ENCODE measurements around the gene CLDN6. TPM values are rescaled to one million over a fixed set of nuclear protein-coding genes. Genes with fewer than 3 reads are reported as not detected.

Gene CLDN6
- total RNA-seq, 4 donors from 2014 or later: not detected

DNA sequence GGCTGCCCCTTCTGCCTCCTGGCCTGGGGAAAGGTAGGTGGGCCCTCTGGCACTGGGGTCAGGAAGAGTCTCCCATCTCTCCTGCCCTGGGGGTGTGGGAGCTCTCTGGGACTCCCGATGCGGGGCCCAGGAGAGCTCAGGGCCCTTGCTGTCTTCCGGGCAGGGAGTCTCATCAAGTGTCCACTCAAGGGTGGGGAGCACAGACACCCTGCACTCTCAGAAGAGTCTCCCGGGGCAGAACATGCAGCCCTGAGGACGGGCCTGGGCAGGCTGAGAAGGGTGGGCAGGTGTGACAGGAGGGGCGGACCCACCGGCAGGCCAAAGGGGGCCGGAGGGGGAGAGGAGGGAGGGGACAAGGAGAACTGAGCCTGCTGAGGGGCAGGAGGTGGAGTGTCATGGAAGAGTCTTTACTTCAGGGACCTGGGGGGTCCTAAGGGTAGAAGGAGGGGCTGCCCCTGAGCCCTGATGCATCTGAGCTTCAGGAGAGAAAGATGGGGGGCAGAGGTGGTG is 29.3 kb downstream of the CLDN6 start:
- H3K9me3 ChIP-seq: no peaks in the 10 kb centered on the region
- no peak for TF ChIP-seq POLR2A (IDR thresholded peaks at IDR 0.05)
- TF ChIP-seq, protein P1, sequence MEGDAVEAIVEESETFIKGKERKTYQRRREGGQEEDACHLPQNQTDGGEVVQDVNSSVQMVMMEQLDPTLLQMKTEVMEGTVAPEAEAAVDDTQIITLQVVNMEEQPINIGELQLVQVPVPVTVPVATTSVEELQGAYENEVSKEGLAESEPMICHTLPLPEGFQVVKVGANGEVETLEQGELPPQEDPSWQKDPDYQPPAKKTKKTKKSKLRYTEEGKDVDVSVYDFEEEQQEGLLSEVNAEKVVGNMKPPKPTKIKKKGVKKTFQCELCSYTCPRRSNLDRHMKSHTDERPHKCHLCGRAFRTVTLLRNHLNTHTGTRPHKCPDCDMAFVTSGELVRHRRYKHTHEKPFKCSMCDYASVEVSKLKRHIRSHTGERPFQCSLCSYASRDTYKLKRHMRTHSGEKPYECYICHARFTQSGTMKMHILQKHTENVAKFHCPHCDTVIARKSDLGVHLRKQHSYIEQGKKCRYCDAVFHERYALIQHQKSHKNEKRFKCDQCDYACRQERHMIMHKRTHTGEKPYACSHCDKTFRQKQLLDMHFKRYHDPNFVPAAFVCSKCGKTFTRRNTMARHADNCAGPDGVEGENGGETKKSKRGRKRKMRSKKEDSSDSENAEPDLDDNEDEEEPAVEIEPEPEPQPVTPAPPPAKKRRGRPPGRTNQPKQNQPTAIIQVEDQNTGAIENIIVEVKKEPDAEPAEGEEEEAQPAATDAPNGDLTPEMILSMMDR (IDR thresholded peaks at IDR 0.05): no peak
- no peak for TF ChIP-seq POLR2AphosphoS5 (IDR thresholded peaks at IDR 0.05)
- no peak for TF ChIP-seq EP300 (IDR thresholded peaks at IDR 0.05)
- H3K4me3 ChIP-seq: no peak overlapping the region
- WGBS, 2 donors (ENCODE audit: low coverage in 1 of 2): 17 to 70% methylated on average over 1 to 3 of the region's 8 CpGs
- H3K27me3 ChIP-seq: peaks cover 45% of the 10 kb centered on the region
- no peaks in the 10 kb centered on the region for H3K36me3 ChIP-seq
- H3K27ac ChIP-seq: no peak overlapping the region
- H3K4me1 ChIP-seq: peaks cover 0 to 18% (median 3%) of the 10 kb centered on the region in 3 donors
- no peak for ATAC-seq

DNA sequence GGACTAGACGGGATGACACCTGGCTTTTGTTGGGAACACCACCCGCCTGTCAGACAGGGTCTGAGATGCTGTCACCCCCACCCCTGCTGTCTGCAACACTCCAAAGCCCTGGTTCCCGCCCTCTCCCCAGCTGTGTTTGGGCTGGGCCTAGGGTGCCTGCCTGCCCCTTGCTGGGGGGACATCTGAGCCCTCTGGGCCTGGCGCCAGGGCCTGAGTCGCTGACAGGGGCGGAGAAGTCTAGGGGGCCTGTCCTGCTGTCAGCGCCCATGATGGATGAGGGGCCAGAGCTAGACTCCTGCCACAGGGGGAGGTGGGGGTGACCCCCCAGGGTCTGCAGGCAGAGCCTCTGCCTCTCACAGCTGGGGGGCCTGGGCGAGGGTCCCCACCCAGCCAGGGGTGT is 30.1 kb downstream of the CLDN6 start:
- no peak for ATAC-seq
- H3K4me1 ChIP-seq: peaks cover 0 to 25% (median 3%) of the 10 kb centered on the region in 3 donors
- TF ChIP-seq, protein P1 (IDR thresholded peaks at IDR 0.05): no peak
- no peak for TF ChIP-seq POLR2AphosphoS5 (IDR thresholded peaks at IDR 0.05)
- no peak for TF ChIP-seq POLR2A (IDR thresholded peaks at IDR 0.05)
- TF ChIP-seq EP300 (IDR thresholded peaks at IDR 0.05): no peak
- no peak overlapping the region for H3K4me3 ChIP-seq
- WGBS, 2 donors (ENCODE audit: low coverage in 1 of 2): no CpG with 5 or more reads among the region's 8 CpGs
- peaks cover 45% of the 10 kb centered on the region for H3K27me3 ChIP-seq
- no peaks in the 10 kb centered on the region for H3K9me3 ChIP-seq
- no peaks in the 10 kb centered on the region for H3K36me3 ChIP-seq
- no peak overlapping the region for H3K27ac ChIP-seq

DNA sequence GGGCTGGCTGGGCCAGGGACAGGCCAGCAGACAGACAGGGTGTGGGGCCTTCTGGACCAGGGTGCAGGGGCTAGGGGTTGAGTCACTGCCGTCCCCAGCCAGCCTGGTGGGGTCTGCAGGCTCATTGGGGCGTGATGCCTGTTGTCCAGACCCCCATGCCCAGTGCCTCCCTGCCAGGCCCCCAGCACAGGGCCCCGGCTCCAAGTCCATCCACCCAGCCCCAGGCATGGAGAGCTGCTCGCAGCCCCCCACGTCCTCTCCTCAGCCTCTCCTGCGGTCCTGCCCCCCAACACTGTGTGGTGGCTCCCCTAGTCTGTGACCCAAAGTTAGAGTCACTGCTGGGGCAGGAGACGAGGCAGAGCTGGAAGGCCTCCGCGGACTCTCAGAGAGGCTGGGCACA is 30.7 kb downstream of the CLDN6 start:
- Histone ChIP-seq H3K4me3 (no peak overlapping the region), H3K27me3 (peaks cover 45% of the 10 kb centered on the region), H3K27ac (no peak overlapping the region), H3K9me3 (no peaks in the 10 kb centered on the region), H3K4me1 (peaks cover 0 to 25% (median 3%) of the 10 kb centered on the region in 3 donors), H3K36me3 (no peaks in the 10 kb centered on the region)
- 100% methylated on average over 1 of the region's 9 CpGs; no CpG with 5 or more reads in 1 of the 2 donors for WGBS, 2 donors (ENCODE audit: low coverage in 1 of 2)
- TF ChIP-seq EP300 (IDR thresholded peaks at IDR 0.05) (no peak), POLR2A (IDR thresholded peaks at IDR 0.05) (no peak), POLR2AphosphoS5 (IDR thresholded peaks at IDR 0.05) (no peak)
- TF ChIP-seq, protein P1 (IDR thresholded peaks at IDR 0.05): no peak
- no peak for ATAC-seq

DNA sequence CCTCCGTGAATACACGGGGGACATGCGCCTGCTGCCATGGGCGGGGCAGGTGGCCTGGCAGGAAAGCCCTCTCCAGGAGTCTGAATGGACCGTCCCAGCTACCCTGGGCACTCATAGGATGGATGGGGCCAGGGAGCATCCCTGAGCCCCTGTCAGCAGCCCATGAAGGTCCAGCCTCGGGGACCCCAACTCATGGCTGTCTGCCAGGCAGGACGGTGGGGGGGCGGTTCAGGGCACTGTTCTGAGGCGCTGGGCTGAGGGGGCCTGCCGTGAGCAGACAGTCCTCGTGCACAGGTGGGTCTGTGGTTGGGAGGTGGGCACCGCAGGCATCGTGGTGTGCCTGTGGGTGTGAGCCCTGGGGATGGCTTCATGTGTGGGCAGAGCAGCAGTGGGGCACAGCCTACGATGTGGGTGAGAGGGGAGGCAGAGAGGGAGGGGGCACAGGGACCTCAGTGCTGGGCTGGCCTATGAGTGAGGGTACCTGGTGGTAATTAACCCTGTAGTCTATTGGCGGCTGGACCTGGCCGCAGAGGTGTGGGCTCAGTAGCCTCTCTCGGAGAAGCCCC is 31.3 kb downstream of the CLDN6 start:
- H3K36me3 ChIP-seq: no peaks in the 10 kb centered on the region
- WGBS, 2 donors (ENCODE audit: low coverage in 1 of 2): 73 to 83% methylated on average over 2 to 3 of the region's 17 CpGs
- H3K27ac ChIP-seq: no peak overlapping the region
- no peak overlapping the region for H3K4me3 ChIP-seq
- ATAC-seq: no peak
- no peaks in the 10 kb centered on the region for H3K9me3 ChIP-seq
- H3K27me3 ChIP-seq: peaks cover 45% of the 10 kb centered on the region
- TF ChIP-seq, protein P1 (IDR thresholded peaks at IDR 0.05): no peak
- no peak for TF ChIP-seq POLR2AphosphoS5 (IDR thresholded peaks at IDR 0.05)
- TF ChIP-seq POLR2A (IDR thresholded peaks at IDR 0.05): no peak
- TF ChIP-seq EP300 (IDR thresholded peaks at IDR 0.05): no peak
- H3K4me1 ChIP-seq: peaks cover 0 to 25% (median 3%) of the 10 kb centered on the region in 3 donors

DNA sequence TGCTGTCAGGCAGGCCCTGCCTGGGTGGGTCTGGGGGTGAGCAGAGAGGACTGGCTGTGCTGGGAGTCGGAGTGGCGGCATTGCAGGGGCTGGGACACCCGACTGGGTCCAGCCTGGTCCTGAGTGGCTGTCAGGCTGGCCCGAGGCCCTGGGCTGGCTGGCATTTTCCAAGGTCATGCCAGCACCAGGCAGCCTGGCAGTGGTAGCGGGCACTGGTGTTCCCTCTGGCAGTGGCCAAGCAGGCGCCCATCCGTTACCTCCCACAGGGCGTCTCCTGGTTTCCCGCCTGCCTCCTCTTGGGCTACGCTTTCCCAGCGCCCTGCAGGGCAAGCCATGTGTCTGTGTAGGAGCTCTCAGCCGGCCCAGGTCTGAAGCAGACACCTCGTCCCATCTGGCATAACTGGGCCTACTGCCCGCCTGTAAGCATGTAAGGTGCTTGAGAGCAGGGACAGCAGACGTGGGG is 32.1 kb downstream of the CLDN6 start:
- peaks cover 0 to 31% (median 3%) of the 10 kb centered on the region in 3 donors for H3K4me1 ChIP-seq
- no peaks in the 10 kb centered on the region for H3K36me3 ChIP-seq
- no peaks in the 10 kb centered on the region for H3K9me3 ChIP-seq
- WGBS, 2 donors (ENCODE audit: low coverage in 1 of 2): 80% methylated on average over 5 of the region's 15 CpGs; no CpG with 5 or more reads in 1 of the 2 donors
- H3K4me3 ChIP-seq: no peak overlapping the region
- H3K27me3 ChIP-seq: peaks cover 42% of the 10 kb centered on the region
- TF ChIP-seq, protein P1 (IDR thresholded peaks at IDR 0.05): no peak
- TF ChIP-seq POLR2A (IDR thresholded peaks at IDR 0.05) (no peak), EP300 (IDR thresholded peaks at IDR 0.05) (no peak), POLR2AphosphoS5 (IDR thresholded peaks at IDR 0.05) (no peak)
- no peak for ATAC-seq
- H3K27ac ChIP-seq: no peak overlapping the region

Data from gastroesophageal sphincter (tissue), 4 donors.